IMR-90 (cell line): ENCODE data around the gene C2orf68. TPM values are rescaled to one million over a fixed set of nuclear protein-coding genes. Genes with fewer than 3 reads are reported as not detected.

Source experiments
- ATAC-seq: fragments of 200-7000 bp; cut with Tn5 transposase; 2 replicates; pipeline ENCODE4 v1.9.1; 2020; ENCODE audit warnings: low read depth, mild to moderate bottlenecking, moderate library complexity
- BruUV-seq: library from RNA; stranded (reverse); fragments of 400-500 nt; replicated peaks from 2 replicates; lab custom pipeline; 2021; lab: Mats Ljungman, UMichigan
- CTCF ChIA-PET: fragments of 300-600 bp; formaldehyde crosslinking; extraction: SDS; loops from one replicate; lab custom pipeline; 2021; ENCODE audit warnings: antibody characterized with exemption; lab: Yijun Ruan, JAX
- POLR2A ChIA-PET: fragments of 300-600 bp; sonication (Branson Sonifier 250); formaldehyde crosslinking; loops from one replicate; lab custom pipeline; 2022; ENCODE audit warnings: antibody characterized with exemption; ENCODE audit not compliant: unreplicated experiment; lab: Charles Lee
- DNase-seq: peaks from one replicate; pipeline ENCODE4 v3.0.0; 2013
- H2AFZ ChIP-seq: replicated peaks from 2 replicates; pipeline ENCODE3; 2013; ENCODE audit warnings: low read length, mild to moderate bottlenecking; ENCODE audit not compliant: poor library complexity
- H2AK5ac ChIP-seq: 2 replicates; pipeline ENCODE4 v1.6.1; 2013; ENCODE audit warnings: low read depth, low read length, inconsistent platforms
- H2AK9ac ChIP-seq: replicated peaks from 2 replicates; pipeline ENCODE3; 2013; ENCODE audit warnings: mild to moderate bottlenecking, low read depth, low read length, moderate library complexity; ENCODE audit not compliant: poor library complexity
- H2BK120ac ChIP-seq: 2 replicates; pipeline ENCODE4 v1.6.1; 2013; ENCODE audit warnings: low read depth, low read length, inconsistent platforms
- H2BK15ac ChIP-seq: 3 replicates; pipeline ENCODE4 v1.6.1; 2013; ENCODE audit warnings: low read depth, low read length, inconsistent platforms
- H2BK20ac ChIP-seq: 2 replicates; pipeline ENCODE4 v1.6.1; 2013; ENCODE audit warnings: low read depth, mild to moderate bottlenecking, inconsistent platforms, low read length, moderate library complexity
- H2BK5ac ChIP-seq: 2 replicates; pipeline ENCODE4 v1.6.1; 2013; ENCODE audit warnings: mild to moderate bottlenecking, low read depth, low read length, inconsistent platforms; ENCODE audit not compliant: poor library complexity, severe bottlenecking
- H3K14ac ChIP-seq: replicated peaks from 2 replicates; pipeline ENCODE4 v1.6.1; 2013; ENCODE audit warnings: low read depth, low read length, inconsistent platforms
- H3K18ac ChIP-seq: 2 replicates; pipeline ENCODE4 v1.6.1; 2013; ENCODE audit warnings: low read depth, low read length, control low read depth
- H3K23ac ChIP-seq: 2 replicates; pipeline ENCODE4 v1.6.1; 2013; ENCODE audit warnings: low read depth, low read length, inconsistent platforms
- H3K27ac ChIP-seq: 2 replicates; pipeline ENCODE4 v1.5.1; 2013; ENCODE audit warnings: mild to moderate bottlenecking, control low read depth, low read length; ENCODE audit not compliant: insufficient read depth
- H3K27me3 ChIP-seq: 2 replicates; pipeline ENCODE4 v1.6.1; 2013; ENCODE audit warnings: low read length; ENCODE audit not compliant: control insufficient read depth, insufficient read depth
- H3K36me3 ChIP-seq: 2 replicates; pipeline ENCODE4 v1.6.1; 2013; ENCODE audit warnings: low read length, mixed read lengths; ENCODE audit not compliant: control insufficient read depth, insufficient read depth
- H3K4ac ChIP-seq: 2 replicates; pipeline ENCODE4 v1.6.1; 2013; ENCODE audit warnings: low read depth, low read length, inconsistent platforms
- H3K4me1 ChIP-seq: 2 replicates; pipeline ENCODE4 v1.6.1; 2013; ENCODE audit warnings: low read length, mixed read lengths; ENCODE audit not compliant: control insufficient read depth, insufficient read depth
- H3K4me2 ChIP-seq: 2 replicates; pipeline ENCODE4 v1.6.1; 2013; ENCODE audit warnings: low read depth, mild to moderate bottlenecking, control low read depth, low read length, moderate library complexity
- H3K4me3 ChIP-seq: 2 replicates; pipeline ENCODE4 v1.5.1; 2013; ENCODE audit warnings: low read depth, mild to moderate bottlenecking, control low read depth, low read length, moderate library complexity; ENCODE audit not compliant: insufficient read depth
- H3K56ac ChIP-seq: 2 replicates; pipeline ENCODE4 v1.6.1; 2013; ENCODE audit warnings: low read length, inconsistent platforms; ENCODE audit not compliant: insufficient read depth; ENCODE audit errors: extremely low read depth
- H3K79me1 ChIP-seq, 2 experiments: 2 replicates each; pipeline ENCODE4 v1.6.1; 2013; ENCODE audit warnings: low read length in 2 of 2, inconsistent platforms in 1 of 2, low read depth in 1 of 2
- H3K9ac ChIP-seq: 2 replicates; pipeline ENCODE4 v1.6.1; 2013; ENCODE audit warnings: low read depth, low read length, control low read depth
- H3K9me1 ChIP-seq: 2 replicates; pipeline ENCODE4 v1.6.1; 2013; ENCODE audit warnings: low read length, inconsistent platforms; ENCODE audit not compliant: insufficient read depth
- H3K9me3 ChIP-seq: 2 replicates; pipeline ENCODE4 v1.6.1; 2013; ENCODE audit warnings: low read length; ENCODE audit not compliant: control insufficient read depth, insufficient read depth
- H4K20me1 ChIP-seq: 2 replicates; pipeline ENCODE4 v1.6.1; 2013; ENCODE audit warnings: low read length, inconsistent platforms; ENCODE audit not compliant: insufficient read depth
- H4K5ac ChIP-seq: 2 replicates; pipeline ENCODE4 v1.6.1; 2013; ENCODE audit warnings: mild to moderate bottlenecking, low read depth, low read length, control low read depth
- H4K8ac ChIP-seq, 2 experiments: 2 replicates each; pipeline ENCODE4 v1.6.1; 2013; ENCODE audit warnings: low read depth in 2 of 2, low read length in 2 of 2, control low read depth in 1 of 2, inconsistent platforms in 1 of 2
- H4K91ac ChIP-seq: 2 replicates; pipeline ENCODE4 v1.6.1; 2013; ENCODE audit warnings: low read depth, low read length, inconsistent platforms; ENCODE audit not compliant: insufficient read depth
- CEBPB ChIP-seq: IDR thresholded peaks from 2 replicates; pipeline ENCODE4 v1.6.1; 2012; ENCODE audit warnings: low read depth, low read length, improper control_type of control experiment
- RFX5 ChIP-seq: IDR thresholded peaks from 2 replicates; pipeline ENCODE4 v1.8.0; 2012; ENCODE audit warnings: low read depth, mild to moderate bottlenecking, low read length, moderate library complexity
- WGBS, 2 experiments: methylation state at CpG; one replicate each; pipeline versions ENCODE4 v1.1.5 to v1.1.7; 2013; ENCODE audit warnings: missing lambda C conversion rate in 2 of 2; ENCODE audit not compliant: insufficient read length in 1 of 2; ENCODE audit errors: extremely low coverage in 2 of 2; 5-methylcytosine and 5-hydroxymethylcytosine counted together
- dilution Hi-C: fragments of 300-500 bp; cut with HindIII; formaldehyde crosslinking; loops from one replicate; pipeline ENCODE4 v1.14.3; 2018; ENCODE audit warnings: low sequenced_read_pairs; ENCODE audit not compliant: unreplicated experiment
- in situ Hi-C: fragments of 300-500 bp; cut with MboI; formaldehyde crosslinking; loops from 3 replicates; pipeline ENCODE4 v1.14.3; 2019; ENCODE audit warnings: low sequenced_read_pairs, inconsistent platforms, mixed read lengths
- intact Hi-C: fragments of 100-400 bp; cut with micrococcal nuclease; formaldehyde crosslinking; loops from 2 replicates; pipeline ENCODE4 v1.10.0; 2022
- polyA plus RNA-seq, 3 experiments: library from polyadenylated mRNA; depleted of rRNA; stranded (reverse); fragments of >200 nt; gene quantifications; 2 replicates each; pipeline ENCODE4 v1.2.3, GENCODE V29; 2012; ENCODE audit warnings: low replicate concordance in 1 of 3
- total RNA-seq: library from RNA; depleted of rRNA; stranded (reverse); fragments of >200 nt; gene quantifications from 2 replicates; pipeline ENCODE4 v1.2.3, GENCODE V29; 2012

C2orf68 gene
- total and polyA plus RNA-seq, 2 of the 4 experiments (the other 2 are of a cell fraction) = 6.8 to 10.1 TPM

DNA sequence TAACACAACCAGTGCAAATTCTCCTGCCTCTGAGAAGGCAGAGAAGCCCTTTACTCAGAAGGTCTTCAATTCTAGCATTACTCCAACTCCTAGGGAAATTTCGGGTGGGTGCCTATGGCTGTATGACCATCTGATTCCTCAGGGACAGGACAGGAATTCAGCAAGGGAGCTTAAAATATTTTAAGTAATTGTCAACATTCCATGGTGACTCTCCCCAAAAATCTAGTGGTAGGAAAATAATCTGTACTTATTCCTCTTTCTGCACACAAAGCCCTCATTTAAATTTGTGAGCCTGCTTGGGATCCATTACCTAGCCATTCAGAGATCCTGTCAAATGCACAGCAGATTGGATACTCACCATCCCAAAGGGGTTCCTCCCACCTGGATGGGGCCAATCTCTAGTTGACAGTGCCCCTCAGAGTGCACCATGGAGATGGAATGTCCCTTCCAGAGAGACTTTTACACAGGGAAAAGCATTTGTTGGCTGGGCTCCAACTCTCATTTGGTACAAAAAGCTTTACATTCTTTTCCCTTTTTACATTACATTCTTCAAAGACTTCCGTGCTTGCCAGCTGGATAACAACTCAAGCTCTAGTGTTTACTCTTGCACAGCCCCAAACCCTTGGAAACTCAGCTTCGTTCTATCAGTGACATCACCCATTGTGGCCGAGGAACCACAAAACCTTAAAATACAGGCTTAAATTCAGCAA, 6.3 kb downstream of the C2orf68 start:
- ChIA-PET POLR2A (interaction anchor here (0.5 to 2.3 kb wide), 3 partner anchors 10 to 38 kb away, joined by 3 to 14 read pairs (median 3); partner anchors contain the start of gene RNF181), CTCF (interaction anchor here (1.5 kb wide), 1 partner anchor 32 kb away, joined by 3 read pairs; no protein-coding TSS in a partner anchor)
- Histone ChIP-seq H2BK5ac (peak overlapping the region; percentile 77), H3K23ac (peak overlapping the region; percentile 26; the same call in 1 of the 2 replicates), H3K4ac (peak overlapping the region; percentile 47; the same call in 1 of the 2 replicates), H3K4me1 (peaks cover 25% of the 10 kb centered on the region), H3K18ac (no peak overlapping the region; the same call in 1 of the 2 replicates), H3K36me3 (peaks cover 21% of the 10 kb centered on the region), H3K79me1 (peaks cover 29 to 80% of the 10 kb centered on the region in 2 experiments), H4K91ac (no peak overlapping the region), H4K8ac (peak overlapping the region in 1 of 2 experiments; percentile 20; a peak in 1 of 4 replicates), H3K9ac (no peak overlapping the region; the same call in 1 of the 2 replicates), H4K5ac (0 out of 2 replicates have a peak overlapping the region, but pooled peaks have one; percentile 35), H3K4me2 (peak overlapping the region; percentile 78), H2BK15ac (no peak overlapping the region), H2AFZ (no peak overlapping the region), H2AK5ac (peak overlapping the region; percentile 71), H4K20me1 (peaks cover 11% of the 10 kb centered on the region; the same call in 1 of the 2 replicates), H2BK120ac (peak overlapping the region; percentile 41; the same call in 1 of the 2 replicates), H3K14ac (no peak overlapping the region; the same call in 1 of the 2 replicates), H3K27me3 (no peaks in the 10 kb centered on the region), H2AK9ac (no peak overlapping the region), H2BK20ac (peak overlapping the region; percentile 37; the same call in 1 of the 2 replicates), H3K9me3 (no peaks in the 10 kb centered on the region), H3K56ac (no peak overlapping the region), H3K4me3 (no peak overlapping the region), H3K27ac (peak overlapping the region; percentile 90), H3K9me1 (peaks cover 33% of the 10 kb centered on the region)
- peak; percentile 38 for ATAC-seq
- TF ChIP-seq CEBPB (peak; percentile 39; the same call in 1 of the 2 replicates), RFX5 (no peak)
- no TSS peak for BruUV-seq
- WGBS, 2 experiments = no CpG with 5 or more reads among the region's 4 CpGs
- dilution Hi-C loops = no loop called here
- in situ Hi-C loops = no loop called here
- DNase-seq = peak; percentile 94
- intact Hi-C loops = no loop called here
